Erythroblast (primary cell): Measurements from ENCODE around the gene RFX8.

Source experiments
- DNase-seq, 2 experiments: peaks; one replicate each; lab custom pipeline; 2025; lab: John Stamatoyannopoulos, UW
- GATA1 ChIP-seq: IDR thresholded peaks from 2 replicates; pipeline ENCODE4 v1.6.1; 2011; ENCODE audit warnings: low read depth, mild to moderate bottlenecking, control low read depth, low read length, moderate library complexity
- POLR2A ChIP-seq: IDR thresholded peaks from 2 replicates; pipeline ENCODE4 v1.6.1; 2011; ENCODE audit warnings: mild to moderate bottlenecking, low read length

Gene RFX8

GRCh38 chr2:101400048-101400447 is 74.9 kb downstream of the RFX8 start:
- DNase-seq: no peak
- no peak for TF ChIP-seq POLR2A
- no peak for TF ChIP-seq GATA1

GRCh38 chr2:101399021-101399799 is 75.7 kb downstream of the RFX8 start:
- DNase-seq: no peak
- TF ChIP-seq GATA1 (no peak), POLR2A (no peak)

GRCh38 chr2:101398116-101398821 is 76.6 kb downstream of the RFX8 start:
- TF ChIP-seq GATA1 (no peak), POLR2A (no peak)
- DNase-seq: no peak

- peak in 1 of 2 experiments; percentile 6 for DNase-seq
- TF ChIP-seq POLR2A (peak; percentile 23), GATA1 (no peak)
These were observed 78.6 kb downstream of the RFX8 start for GRCh38 chr2:101396316-101396717.

- DNase-seq: no peak
- no peak for TF ChIP-seq POLR2A
These were observed 79.2 kb downstream of the RFX8 start for GRCh38 chr2:101395545-101396315.

GRCh38 chr2:101388232-101388631 is 86.7 kb downstream of the RFX8 start:
- TF ChIP-seq POLR2A: no peak
- no peak for TF ChIP-seq GATA1
- DNase-seq: no peak

GRCh38 chr2:101387151-101387834 is 87.6 kb downstream of the RFX8 start, which contains the start of gene CREG2:
Gene CREG2, minus strand, starts transcription at chr2:101387503. Its CDS starts 46 bp downstream, at chr2:101387457.
- peak; percentile 41 to 51 for DNase-seq
- TF ChIP-seq GATA1 (no peak), POLR2A (no peak)

- TF ChIP-seq POLR2A (no peak), GATA1 (no peak)
- DNase-seq: no peak
These were observed 88.2 kb downstream of the RFX8 start for GRCh38 chr2:101386599-101387150.

GRCh38 chr2:101383016-101383541 is 91.8 kb downstream of the RFX8 start:
- no peak for DNase-seq
- no peak for TF ChIP-seq POLR2A
- TF ChIP-seq GATA1: no peak

- DNase-seq: no peak
- no peak for TF ChIP-seq GATA1
- TF ChIP-seq POLR2A: no peak
These were observed 92.5 kb downstream of the RFX8 start for GRCh38 chr2:101382442-101382841.

- no peak for TF ChIP-seq POLR2A
- no peak for TF ChIP-seq GATA1
- no peak for DNase-seq
These were observed 94.5 kb downstream of the RFX8 start for GRCh38 chr2:101380376-101380775.

GRCh38 chr2:101379091-101379490 is 95.8 kb downstream of the RFX8 start:
- DNase-seq: no peak
- no peak for TF ChIP-seq POLR2A
- no peak for TF ChIP-seq GATA1

GRCh38 chr2:101375653-101376052 is 99.3 kb downstream of the RFX8 start:
- TF ChIP-seq GATA1 (no peak), POLR2A (no peak)
- DNase-seq: no peak
